ENCODE data around the gene LIMS1. TPM values are rescaled to one million over a fixed set of nuclear protein-coding genes. Genes with fewer than 3 reads are reported as not detected.
"Not testable (repeated sequence)": the region's sequence is repeated elsewhere in the genome, so short reads cannot be mapped to it uniquely, and the experiment has no call there.

The LIMS1 gene
- total RNA-seq, 4 donors from 2014 or later: 43.6 to 89.3 (median 59.6) TPM

DNA sequence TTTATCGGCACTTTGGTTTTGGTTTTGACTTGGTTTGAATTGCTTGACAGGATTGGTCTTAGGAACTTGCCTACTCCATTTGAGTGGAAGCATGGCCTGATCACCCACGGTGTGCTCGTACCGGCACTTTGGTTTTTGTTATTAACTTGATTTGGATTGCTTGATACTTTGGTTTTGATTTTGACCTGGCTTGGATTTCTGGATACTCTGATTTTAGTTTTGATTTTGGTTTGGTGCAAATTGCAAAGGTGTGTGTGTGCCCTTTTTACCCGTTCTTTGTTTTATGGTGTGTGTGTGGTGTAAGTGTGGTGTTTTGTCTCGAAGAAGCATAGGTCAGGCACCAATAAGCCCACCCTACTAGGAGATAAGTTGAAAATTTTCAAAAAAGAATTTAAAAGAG lies 9.6 kb upstream of the LIMS1 start:
- 96 to 97% methylated on average over 5 of the region's 6 CpGs for WGBS, 2 donors
- H3K4me3 ChIP-seq (ENCODE audit: low read depth, poor library complexity, severe bottlenecking); intact Hi-C loops (cut with DNase I; ENCODE audit: low total_unique reads); DNase-seq (ENCODE audit: low spot score in 2 of 2): not testable (repeated sequence)

DNA sequence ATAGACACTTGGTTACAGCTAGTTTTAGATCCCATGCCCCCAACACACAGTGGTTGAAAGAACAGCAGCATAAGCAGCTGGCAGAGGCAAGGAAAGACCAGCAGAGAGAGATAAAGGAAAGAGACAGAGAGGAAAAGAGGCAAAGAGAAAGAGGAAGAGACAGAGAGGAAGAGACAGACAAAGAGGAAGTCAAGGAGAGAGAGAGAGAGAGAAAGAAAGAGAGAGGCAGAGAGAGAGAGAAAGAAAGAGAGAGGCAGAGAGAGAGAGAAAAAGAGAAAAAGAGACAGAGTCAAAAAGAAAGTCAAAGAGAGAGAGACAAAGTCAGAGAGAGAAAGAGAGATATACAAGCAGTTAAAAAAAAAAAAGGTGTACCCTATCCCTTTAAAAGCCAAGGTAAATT lies 9.0 kb upstream of the LIMS1 start:
- H3K4me3 ChIP-seq (ENCODE audit: low read depth, poor library complexity, severe bottlenecking); DNase-seq (ENCODE audit: low spot score in 2 of 2); intact Hi-C loops (cut with DNase I; ENCODE audit: low total_unique reads): not testable (repeated sequence)

DNA sequence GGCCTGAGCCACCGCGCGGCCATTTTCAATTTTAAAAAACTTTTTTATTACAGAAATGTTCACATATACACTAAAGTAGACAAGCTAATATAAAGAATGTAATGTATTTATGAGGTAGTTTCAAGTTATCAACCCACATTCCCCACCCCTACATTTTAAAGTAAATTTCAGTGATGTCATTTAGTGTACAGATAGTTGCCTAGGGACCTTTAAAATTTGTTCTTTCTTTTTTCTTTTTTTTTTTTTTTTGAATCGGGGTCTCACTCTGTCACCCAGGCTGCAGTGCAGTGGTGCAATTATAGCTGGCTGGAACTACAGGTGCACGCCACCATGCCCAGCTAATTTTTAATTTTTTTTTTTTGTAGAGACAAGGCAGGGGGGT lies 2.6 kb upstream of the LIMS1 start:
- DNase-seq (ENCODE audit: low spot score in 2 of 2): no peak
- no peak for TF ChIP-seq POLR2A (IDR thresholded peaks at IDR 0.05)
- TF ChIP-seq, protein P1, sequence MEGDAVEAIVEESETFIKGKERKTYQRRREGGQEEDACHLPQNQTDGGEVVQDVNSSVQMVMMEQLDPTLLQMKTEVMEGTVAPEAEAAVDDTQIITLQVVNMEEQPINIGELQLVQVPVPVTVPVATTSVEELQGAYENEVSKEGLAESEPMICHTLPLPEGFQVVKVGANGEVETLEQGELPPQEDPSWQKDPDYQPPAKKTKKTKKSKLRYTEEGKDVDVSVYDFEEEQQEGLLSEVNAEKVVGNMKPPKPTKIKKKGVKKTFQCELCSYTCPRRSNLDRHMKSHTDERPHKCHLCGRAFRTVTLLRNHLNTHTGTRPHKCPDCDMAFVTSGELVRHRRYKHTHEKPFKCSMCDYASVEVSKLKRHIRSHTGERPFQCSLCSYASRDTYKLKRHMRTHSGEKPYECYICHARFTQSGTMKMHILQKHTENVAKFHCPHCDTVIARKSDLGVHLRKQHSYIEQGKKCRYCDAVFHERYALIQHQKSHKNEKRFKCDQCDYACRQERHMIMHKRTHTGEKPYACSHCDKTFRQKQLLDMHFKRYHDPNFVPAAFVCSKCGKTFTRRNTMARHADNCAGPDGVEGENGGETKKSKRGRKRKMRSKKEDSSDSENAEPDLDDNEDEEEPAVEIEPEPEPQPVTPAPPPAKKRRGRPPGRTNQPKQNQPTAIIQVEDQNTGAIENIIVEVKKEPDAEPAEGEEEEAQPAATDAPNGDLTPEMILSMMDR (IDR thresholded peaks at IDR 0.05): no peak
- intact Hi-C loops (cut with DNase I; ENCODE audit: low total_unique reads): loop anchor here (10.0 kb wide), 1 partner anchor 183 kb away; the partner anchor contains the start of gene RANBP2
- no peak overlapping the region for H3K4me3 ChIP-seq (ENCODE audit: low read depth, poor library complexity, severe bottlenecking)
- WGBS, 2 donors: 84 to 94% methylated on average over 5 of the region's 5 CpGs

DNA sequence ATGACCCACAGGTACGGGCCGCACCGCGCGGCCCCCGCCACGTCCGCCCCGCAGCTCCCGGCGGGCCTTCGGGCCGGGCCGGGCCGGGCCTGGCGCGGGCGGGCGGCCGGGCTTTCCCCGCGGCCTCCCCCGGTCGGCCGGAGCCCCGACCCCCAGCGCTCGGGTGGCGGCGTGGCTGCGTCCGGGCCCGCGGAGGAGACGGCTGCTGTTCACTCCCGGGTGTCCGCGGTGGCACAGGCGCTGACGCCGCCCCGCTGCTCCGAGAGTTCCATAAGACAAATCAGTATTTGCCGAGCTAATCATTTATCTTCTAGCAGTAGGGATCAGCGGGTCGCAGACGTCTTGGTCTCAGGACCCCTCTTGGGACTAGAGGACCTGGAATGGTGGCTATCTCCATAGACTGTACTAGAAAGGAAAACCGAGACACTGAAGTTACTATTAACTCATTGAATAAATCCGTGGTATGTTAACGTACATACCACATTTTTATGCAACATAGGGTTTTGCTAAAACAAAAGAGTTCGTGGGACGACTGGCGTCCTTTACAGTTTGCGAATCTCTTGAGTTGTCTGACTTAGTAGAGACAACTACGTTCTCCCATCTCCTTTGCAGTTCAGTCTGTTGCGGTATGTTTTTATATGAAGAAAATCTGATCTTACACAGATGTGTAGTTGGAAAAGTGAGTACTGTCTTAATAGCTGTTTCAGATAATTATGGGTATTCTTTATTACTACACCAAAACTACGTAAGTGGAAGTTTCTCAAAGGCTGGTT lies 500 bp downstream of the LIMS1 start:
- TF ChIP-seq, protein P1 (IDR thresholded peaks at IDR 0.05): no peak
- no peak for TF ChIP-seq POLR2A (IDR thresholded peaks at IDR 0.05)
- DNase-seq (ENCODE audit: low spot score in 2 of 2): peak in 1 of 2 donors; percentile 89
- WGBS, 2 donors: 0 to 1% methylated on average over 25 to 33 of the region's 57 CpGs
- peak overlapping the region; percentile 53 for H3K4me3 ChIP-seq (ENCODE audit: low read depth, poor library complexity, severe bottlenecking)
- intact Hi-C loops (cut with DNase I; ENCODE audit: low total_unique reads): loop anchor here (10.0 kb wide), 1 partner anchor 180 kb away; the partner anchor contains the start of gene RANBP2

DNA sequence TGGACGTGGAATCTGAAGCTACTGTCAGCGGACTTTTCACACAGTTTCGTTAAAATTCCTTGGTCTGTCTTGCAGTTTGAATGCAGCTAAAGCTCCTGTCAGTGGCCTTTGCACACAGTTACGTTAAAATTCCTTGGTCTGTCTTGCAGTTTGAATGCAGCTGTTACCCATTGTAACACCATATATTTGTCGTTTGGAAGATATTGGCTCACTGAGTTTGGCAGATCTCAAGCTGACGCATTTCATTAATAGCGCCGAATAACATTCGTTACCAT lies 1.0 kb downstream of the LIMS1 start:
- DNase-seq (ENCODE audit: low spot score in 2 of 2): no peak

DNA sequence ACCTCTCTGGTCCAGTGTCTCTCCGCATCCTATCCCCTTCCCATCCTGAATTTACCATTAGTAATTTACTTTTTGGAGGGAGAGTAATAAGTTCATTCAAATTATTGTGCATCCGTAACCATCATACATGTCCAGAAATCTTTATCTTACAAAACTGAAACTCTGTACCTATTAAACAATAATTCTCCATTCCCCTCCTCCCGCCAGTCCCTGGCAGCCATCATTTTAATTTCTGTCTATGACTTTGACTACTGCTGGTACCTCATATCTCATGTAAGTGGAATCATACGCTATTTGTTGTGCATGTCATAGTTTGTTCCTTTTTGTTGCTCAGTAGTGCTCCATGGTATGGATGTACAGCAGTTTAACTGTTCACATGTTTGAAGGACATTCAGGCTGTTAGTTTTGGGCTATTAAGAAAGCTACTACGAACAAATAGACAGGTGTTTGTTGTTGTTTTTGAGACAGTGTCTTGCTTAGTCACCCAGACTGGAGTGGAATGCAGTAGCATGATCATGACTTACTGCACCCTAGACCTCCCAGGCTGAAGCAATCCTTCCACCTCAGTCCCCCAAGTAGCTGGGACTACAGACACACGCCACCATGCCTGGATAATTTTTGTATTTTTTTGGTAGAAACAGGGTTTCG lies 2.0 kb downstream of the LIMS1 start:
- H3K4me3 ChIP-seq (ENCODE audit: low read depth, poor library complexity, severe bottlenecking): no peak overlapping the region
- TF ChIP-seq POLR2A (IDR thresholded peaks at IDR 0.05): no peak
- TF ChIP-seq, protein P1 (IDR thresholded peaks at IDR 0.05): no peak
- 84 to 87% methylated on average over 7 of the region's 7 CpGs for WGBS, 2 donors
- no peak for DNase-seq (ENCODE audit: low spot score in 2 of 2)
- intact Hi-C loops (cut with DNase I; ENCODE audit: low total_unique reads): loop anchor here (10.0 kb wide), 1 partner anchor 179 kb away; the partner anchor contains the start of gene RANBP2

More for the DNA sequence above, 1.0 kb downstream of the LIMS1 start:
- TF ChIP-seq, protein P1 (IDR thresholded peaks at IDR 0.05): no peak
- no peak for TF ChIP-seq POLR2A (IDR thresholded peaks at IDR 0.05)
- intact Hi-C loops (cut with DNase I; ENCODE audit: low total_unique reads): loop anchor here (10.0 kb wide), 1 partner anchor 180 kb away; the partner anchor contains the start of gene RANBP2
- 10 to 16% methylated on average over 9 of the region's 9 CpGs for WGBS, 2 donors
- peak overlapping the region; percentile 53 for H3K4me3 ChIP-seq (ENCODE audit: low read depth, poor library complexity, severe bottlenecking)

Measured in lower leg skin (tissue), 4 donors.